ENCODE data around the gene ASB6.
"Not testable (repeated sequence)": the region's sequence is repeated elsewhere in the genome, so short reads cannot be mapped to it uniquely, and the experiment has no call there.

Gene ASB6

DNA sequence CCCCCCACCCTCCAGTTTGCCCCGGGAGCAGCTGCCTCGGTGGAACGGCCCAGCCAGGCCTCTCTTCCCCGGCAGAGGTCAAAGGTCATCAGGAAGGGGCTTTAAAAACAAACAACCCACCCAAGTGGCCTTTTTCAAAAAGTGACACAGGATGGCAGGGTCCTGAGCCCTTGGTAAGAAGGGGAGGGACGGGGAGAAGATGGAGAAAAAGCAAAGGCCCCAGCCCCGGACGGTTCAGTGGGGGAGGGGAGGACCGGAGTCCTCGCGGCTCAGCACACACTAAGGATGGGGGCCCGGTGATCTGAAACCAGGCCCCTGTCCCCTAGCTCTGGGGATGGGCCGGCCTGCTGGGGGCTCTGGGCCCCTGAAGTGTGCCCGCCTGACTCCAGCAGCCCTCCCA lies 24.6 kb upstream of the ASB6 start:
- DNase-seq: no peak

DNA sequence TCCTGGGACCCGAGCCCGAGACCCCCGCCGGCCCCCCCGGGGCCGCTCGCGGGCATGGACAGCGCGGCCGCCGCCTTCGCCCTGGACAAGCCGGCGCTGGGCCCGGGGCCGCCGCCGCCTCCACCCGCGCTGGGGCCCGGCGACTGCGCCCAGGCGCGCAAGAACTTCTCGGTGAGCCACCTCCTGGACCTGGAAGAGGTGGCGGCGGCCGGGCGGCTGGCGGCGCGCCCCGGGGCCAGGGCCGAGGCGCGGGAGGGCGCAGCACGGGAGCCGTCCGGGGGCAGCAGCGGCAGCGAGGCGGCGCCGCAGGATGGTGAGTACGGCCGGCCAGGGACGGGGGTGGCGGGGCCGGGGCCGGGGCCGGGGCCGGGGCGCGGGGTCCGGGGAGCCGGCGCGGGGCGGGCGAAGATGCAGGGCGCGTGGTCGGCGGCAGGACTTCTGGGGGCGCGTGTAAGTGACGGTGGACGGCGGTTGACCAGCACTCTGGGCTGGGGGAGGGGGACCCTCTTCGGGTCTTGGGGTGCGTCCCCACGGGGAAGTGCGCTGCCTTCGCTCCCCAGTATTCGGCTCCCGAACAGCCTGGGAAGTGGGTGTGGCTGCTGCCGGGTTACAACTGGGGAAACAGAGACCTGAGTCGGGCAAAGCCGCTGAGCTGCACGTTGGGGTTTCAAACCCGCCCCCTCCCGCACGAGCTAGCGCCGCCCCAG lies 24.0 kb upstream of the ASB6 start:
- DNase-seq: no peak

DNA sequence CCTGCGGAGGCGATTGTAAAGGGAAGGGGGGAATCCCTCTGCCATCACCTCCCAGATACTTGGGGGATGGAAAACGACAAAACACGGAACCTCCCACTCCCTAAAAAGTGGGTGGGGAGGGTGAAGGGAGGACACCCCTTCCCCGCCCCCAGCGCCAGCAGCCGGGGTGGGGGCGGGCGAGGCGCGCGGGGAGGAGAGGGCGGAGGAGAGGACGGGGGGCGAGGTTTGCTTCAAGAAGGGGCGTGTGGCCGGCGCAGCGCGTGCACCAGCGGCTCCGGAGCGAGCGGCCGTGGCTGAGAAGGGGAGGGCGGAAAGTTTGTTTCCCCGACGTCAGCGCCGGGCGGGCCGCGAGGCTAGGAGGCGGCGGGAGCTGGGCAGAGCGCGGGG lies 23.4 kb upstream of the ASB6 start, which contains the start of gene PRRX2:
PRRX2 (plus strand) TSS at position 259 of the 387 bp plus-strand sequence. CDS start 221 bp downstream, outside the sequence.
- DNase-seq: peak; percentile 6

- DNase-seq: no peak
Measured at GRCh38 chr9:129664746-129665388, 22.9 kb upstream of the ASB6 start.

GRCh38 chr9:129662239-129662638 lies 20.3 kb upstream of the ASB6 start:
- DNase-seq: not testable (repeated sequence)

DNA sequence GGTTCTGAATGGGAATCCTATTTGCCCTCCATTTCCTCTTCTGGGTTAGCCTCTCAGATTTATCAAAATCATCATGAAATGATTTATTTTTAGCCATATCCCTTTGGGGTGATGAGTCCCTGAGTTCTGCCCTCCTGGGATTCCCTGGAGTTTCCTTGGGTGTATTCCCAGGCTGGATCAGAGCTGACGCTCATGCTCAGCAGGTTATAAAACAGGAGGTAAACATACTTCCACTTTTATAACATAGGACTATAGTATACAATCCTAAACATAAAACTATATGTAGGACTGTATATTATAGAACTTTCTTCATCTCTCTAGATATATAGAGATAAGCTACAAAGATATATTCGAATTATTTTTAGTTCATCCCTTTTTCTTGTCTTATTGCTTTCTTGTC lies 19.1 kb upstream of the ASB6 start:
- DNase-seq: no peak

DNA sequence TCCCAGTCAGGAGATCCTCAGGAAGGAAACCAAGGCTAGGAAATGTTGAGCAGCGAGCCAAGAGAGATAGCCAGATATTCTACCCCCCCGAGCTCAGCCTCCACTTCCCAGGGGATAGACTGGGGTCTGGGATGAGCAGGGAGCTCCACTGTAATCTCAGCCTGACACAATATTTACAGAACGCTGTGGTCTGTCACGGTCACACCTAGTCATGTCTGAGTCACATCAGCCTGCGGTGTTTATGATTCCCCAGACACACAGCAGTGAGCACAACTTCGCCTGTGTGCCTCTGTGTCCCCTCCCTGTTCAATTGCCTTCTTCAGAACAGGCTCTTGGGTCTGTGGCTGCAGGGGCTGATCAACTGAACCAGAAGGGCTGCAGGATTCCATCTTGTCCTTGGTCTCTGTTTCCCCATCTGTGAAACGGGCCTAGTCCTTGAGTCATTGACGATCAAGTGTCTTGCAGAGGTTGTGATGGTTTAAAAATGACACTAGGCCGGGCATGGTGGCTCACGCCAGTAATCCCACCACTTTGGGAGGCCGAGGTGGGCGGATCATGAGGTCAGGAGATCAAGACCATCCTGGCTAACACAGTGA lies 14.9 kb upstream of the ASB6 start:
- no peak for DNase-seq

- no peak for DNase-seq
Measured at GRCh38 chr9:129655696-129656095, 13.7 kb upstream of the ASB6 start.

GRCh38 chr9:129655154-129655553 lies 13.2 kb upstream of the ASB6 start:
- no peak for DNase-seq

DNA sequence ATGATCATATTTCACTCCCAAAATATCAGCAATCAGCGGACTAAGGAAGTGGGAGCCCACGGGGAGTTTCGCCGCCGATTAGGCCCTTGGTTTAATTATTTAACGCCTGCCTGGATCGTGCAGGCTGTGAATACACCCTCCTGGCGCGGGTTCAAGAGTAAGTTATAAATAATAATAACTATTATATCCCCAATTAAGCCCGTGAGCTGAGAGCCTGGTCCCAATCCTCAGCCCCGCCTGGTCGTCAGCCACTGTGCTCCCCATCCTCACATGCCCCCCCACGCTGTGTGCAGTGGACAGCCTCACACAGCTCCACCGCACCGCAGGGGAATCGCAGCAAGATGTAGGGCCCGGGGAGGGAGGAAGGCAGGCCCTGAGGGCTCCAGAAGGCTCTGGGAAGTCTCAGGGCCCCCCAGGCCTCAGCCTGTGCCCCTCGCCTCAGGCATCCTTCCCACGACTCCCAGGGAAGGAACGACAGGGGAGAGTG lies 12.6 kb upstream of the ASB6 start:
- DNase-seq: no peak

DNA sequence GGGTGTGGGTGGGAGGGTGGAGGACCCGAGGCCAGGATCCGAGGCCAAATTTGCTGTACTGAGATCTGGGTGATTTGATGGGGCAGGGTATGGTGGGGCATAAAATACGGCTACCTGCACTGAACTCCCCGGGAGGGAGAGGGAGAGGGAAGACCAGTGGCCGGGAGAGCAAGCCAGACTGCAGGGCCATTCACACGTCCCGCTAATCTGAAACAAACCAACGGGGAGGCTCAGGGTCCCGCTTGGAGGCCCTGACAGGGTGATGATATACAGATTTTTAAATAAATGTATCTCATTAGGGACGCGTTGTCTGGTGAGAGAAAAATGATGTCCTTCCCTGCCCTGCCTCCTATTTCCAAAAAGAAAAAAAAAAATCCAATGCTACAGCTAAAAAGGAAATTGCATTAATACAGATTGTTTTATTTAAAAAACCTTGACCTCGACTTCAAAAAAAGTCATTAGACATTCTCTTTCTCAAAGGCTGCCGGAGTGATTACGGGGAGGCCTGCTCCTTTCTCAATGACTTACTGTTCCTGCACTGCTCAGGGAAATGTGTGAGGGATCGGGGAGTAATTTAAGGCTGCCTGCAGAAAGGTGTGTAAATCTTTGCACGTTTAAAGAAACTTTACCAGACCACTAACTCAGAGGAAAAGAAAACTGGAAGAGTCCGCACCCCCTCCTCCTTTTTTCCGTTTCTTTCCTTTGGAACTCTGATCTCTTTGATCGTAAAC lies 12.0 kb upstream of the ASB6 start:
- no peak for DNase-seq

- DNase-seq: no peak
Measured at GRCh38 chr9:129650680-129651235, 8.8 kb upstream of the ASB6 start.

- no peak for DNase-seq
Measured at GRCh38 chr9:129649726-129650679, 8.1 kb upstream of the ASB6 start.

DNA sequence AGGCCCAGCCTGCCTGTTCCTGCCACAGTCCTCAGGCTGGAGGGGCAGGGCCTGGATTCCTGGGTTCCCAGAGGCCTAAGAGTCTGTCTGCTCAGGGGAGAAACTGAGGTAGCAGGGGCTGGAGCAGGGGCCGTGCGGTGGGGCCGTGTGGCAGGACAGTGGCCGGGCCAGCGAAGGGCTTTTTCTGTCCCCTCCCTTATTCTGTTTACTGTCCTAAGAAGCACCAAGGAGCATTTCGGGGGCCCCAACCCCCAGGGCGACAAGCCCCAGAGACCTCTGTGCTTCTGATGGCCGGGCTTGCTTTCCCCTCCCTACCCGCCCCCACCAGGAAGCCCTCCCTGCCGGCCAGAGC lies 6.8 kb upstream of the ASB6 start:
- no peak for DNase-seq

- no peak for DNase-seq
Measured at GRCh38 chr9:129648092-129648763, 6.3 kb upstream of the ASB6 start.

- no peak for DNase-seq
Measured at GRCh38 chr9:129647635-129648034, 5.7 kb upstream of the ASB6 start.

DNA sequence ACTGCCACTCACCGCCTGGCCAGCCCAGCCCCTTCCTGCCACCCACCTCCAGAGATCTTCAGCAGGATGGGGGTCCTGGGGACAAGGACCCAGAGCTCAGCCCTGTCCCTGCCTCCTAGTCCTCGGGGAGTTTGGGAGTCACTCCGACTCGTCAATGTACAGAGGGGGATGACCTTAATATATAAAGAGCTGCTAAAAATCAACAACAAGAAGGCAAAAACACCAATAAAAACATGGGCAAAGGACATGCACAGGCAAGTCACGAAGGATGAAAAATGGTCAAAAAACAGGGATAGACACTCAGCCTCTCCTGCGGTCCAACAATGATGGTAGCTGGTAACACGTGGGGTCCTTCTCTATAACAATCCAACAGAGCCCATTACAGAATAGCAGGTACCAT lies 4.7 kb upstream of the ASB6 start:
- DNase-seq: no peak

- no peak for DNase-seq
Measured at GRCh38 chr9:129646252-129646651, 4.3 kb upstream of the ASB6 start.

- DNase-seq: no peak
Measured at GRCh38 chr9:129644902-129645301, 3.0 kb upstream of the ASB6 start.

DNA sequence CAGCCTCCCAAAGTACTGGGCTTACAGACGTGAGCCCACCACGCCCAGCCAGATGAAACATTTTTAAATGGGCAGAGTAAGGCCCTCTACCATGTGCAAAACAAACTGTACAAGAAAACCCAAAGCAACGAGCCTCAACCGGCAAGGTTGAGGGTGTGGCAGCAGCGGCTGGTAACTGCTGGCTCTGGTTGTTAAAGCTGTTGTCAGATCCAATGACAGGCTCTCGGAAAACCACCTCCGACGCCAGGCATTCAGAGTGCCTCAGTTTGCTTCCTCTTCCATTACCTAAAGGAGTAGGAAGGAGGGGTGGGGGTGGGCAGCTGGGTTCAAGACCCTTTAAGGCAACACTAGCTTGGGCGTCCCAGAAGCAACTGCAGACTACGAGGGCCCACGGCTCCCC lies 2.4 kb upstream of the ASB6 start:
- DNase-seq: no peak

- no peak for DNase-seq
Measured at GRCh38 chr9:129643706-129644105, 1.8 kb upstream of the ASB6 start.
